ENCODE results near the gene GFRA1.

Gene GFRA1

GRCh38 chr10:116270771-116271592, 2.0 kb downstream of the GFRA1 start:
- intact Hi-C loops (cut with DNase I; ENCODE audit: low total_unique reads) = no loop called here
- Histone ChIP-seq H3K27me3 (peaks cover 0 to 70% of the 10 kb centered on the region in 2 donors), H3K4me3 (peak overlapping the region; percentile 44 to 54), H3K4me1 (peaks cover 0 to 46% (median 37%) of the 10 kb centered on the region in 4 donors), H3K27ac (peak overlapping the region in 1 of 2 donors; percentile 2), H3K9me3 (no peaks in the 10 kb centered on the region), H3K36me3 (no peaks in the 10 kb centered on the region)
- DNase-seq = no peak
- TF ChIP-seq CTCF (IDR thresholded peaks at IDR 0.05) = no peak

- H3K27ac ChIP-seq = no peak overlapping the region
- H3K27me3 ChIP-seq = peaks cover 0 to 63% of the 10 kb centered on the region in 2 donors
- DNase-seq = no peak
- intact Hi-C loops (cut with DNase I; ENCODE audit: low total_unique reads) = no loop called here
- no peaks in the 10 kb centered on the region for H3K9me3 ChIP-seq
- TF ChIP-seq CTCF (IDR thresholded peaks at IDR 0.05) = no peak
- peaks cover 0 to 46% (median 37%) of the 10 kb centered on the region in 4 donors for H3K4me1 ChIP-seq
- H3K36me3 ChIP-seq = no peaks in the 10 kb centered on the region
- no peak overlapping the region for H3K4me3 ChIP-seq
Observed at GRCh38 chr10:116270126-116270770, 2.8 kb downstream of the GFRA1 start.

- no peak for TF ChIP-seq CTCF (IDR thresholded peaks at IDR 0.05)
Observed at GRCh38 chr10:116269619-116270018, 3.4 kb downstream of the GFRA1 start.

GRCh38 chr10:116268976-116269375, 4.0 kb downstream of the GFRA1 start:
- Histone ChIP-seq H3K4me1 (peaks cover 0 to 37% (median 31%) of the 10 kb centered on the region in 4 donors), H3K27ac (no peak overlapping the region), H3K4me3 (no peak overlapping the region), H3K9me3 (no peaks in the 10 kb centered on the region), H3K36me3 (no peaks in the 10 kb centered on the region), H3K27me3 (peaks cover 0 to 51% of the 10 kb centered on the region in 2 donors)
- intact Hi-C loops (cut with DNase I; ENCODE audit: low total_unique reads) = no loop called here
- no peak for DNase-seq
- no peak for TF ChIP-seq CTCF (IDR thresholded peaks at IDR 0.05)

More at GRCh38 chr10:116269619-116270018, 3.4 kb downstream of the GFRA1 start:
- no peak for DNase-seq
- intact Hi-C loops (cut with DNase I; ENCODE audit: low total_unique reads) = no loop called here
- Histone ChIP-seq H3K27me3 (peaks cover 0 to 57% of the 10 kb centered on the region in 2 donors), H3K4me1 (peaks cover 0 to 44% (median 37%) of the 10 kb centered on the region in 4 donors), H3K36me3 (no peaks in the 10 kb centered on the region), H3K9me3 (no peaks in the 10 kb centered on the region), H3K4me3 (no peak overlapping the region), H3K27ac (no peak overlapping the region)

- intact Hi-C loops (cut with DNase I; ENCODE audit: low total_unique reads) = no loop called here
- no peak overlapping the region for H3K4me3 ChIP-seq
- TF ChIP-seq CTCF (IDR thresholded peaks at IDR 0.05) = no peak
- no peak overlapping the region for H3K27ac ChIP-seq
- H3K27me3 ChIP-seq = peaks cover 0 to 18% of the 10 kb centered on the region in 2 donors
- no peaks in the 10 kb centered on the region for H3K36me3 ChIP-seq
- no peak for DNase-seq
- no peaks in the 10 kb centered on the region for H3K9me3 ChIP-seq
- peaks cover 0 to 5% (median 2%) of the 10 kb centered on the region in 4 donors for H3K4me1 ChIP-seq
Observed at GRCh38 chr10:116265686-116266085, 7.3 kb downstream of the GFRA1 start.
